SK-N-SH (cell line): ENCODE data around the gene VIM. TPM values are rescaled to one million over a fixed set of nuclear protein-coding genes. Genes with fewer than 3 reads are reported as not detected.
A peak's percentile ranks its signal among the peaks of the same experiment; 100 is the strongest.

ENCODE experiments used
- CTCF ChIA-PET: fragments of 300-600, 350-600 bp; formaldehyde crosslinking; extraction: SDS; loops from one replicate; lab custom pipeline; 2021; lab: Yijun Ruan, JAX
- POLR2A ChIA-PET: fragments of 350-600 bp; sonication (Branson Sonifier 250); formaldehyde crosslinking; extraction: SDS; loops from one replicate; lab custom pipeline; 2020; ENCODE audit warnings: antibody characterized with exemption, inconsistent platforms; lab: Yijun Ruan, JAX
- DNase-seq: peaks from one replicate; pipeline ENCODE4 v3.0.0; 2012
- H2AFZ ChIP-seq: fragments of 200-600 bp; sonication (generic); 2 replicates; pipeline ENCODE4 v1.8.1; 2016; ENCODE audit warnings: antibody characterized with exemption, mild to moderate bottlenecking, low read depth
- H3F3A ChIP-seq: fragments of 200-600 bp; sonication (generic); replicated peaks from 2 replicates; pipeline ENCODE3; 2016; ENCODE audit warnings: antibody characterized with exemption, mild to moderate bottlenecking; ENCODE audit not compliant: insufficient read depth
- H3K27ac ChIP-seq, 2 experiments: fragments of 200-500 bp in 1 of 2; fragments of 200-600 bp in 1 of 2; sonication (Bioruptor generic) in 1 of 2; sonication (generic), shearing (Covaris generic) in 1 of 2; 2 replicates each; pipeline versions ENCODE4 v1.5.1 to v1.6.1; 2014 to 2016; ENCODE audit warnings: low read depth in 2 of 2, inconsistent platforms in 1 of 2, low read length in 1 of 2, mild to moderate bottlenecking in 1 of 2, mixed read lengths in 1 of 2
- H3K27me3 ChIP-seq: fragments of 200-600 bp; sonication (generic), shearing (Covaris generic); 2 replicates; pipeline ENCODE4 v1.6.1; 2016; ENCODE audit warnings: mixed run types; ENCODE audit not compliant: insufficient read depth
- H3K36me3 ChIP-seq, 2 experiments: fragments of 200-500 bp in 1 of 2; fragments of 200-600 bp in 1 of 2; sonication (Bioruptor generic) in 1 of 2; sonication (generic) in 1 of 2; replicated peaks in 1 of 2; 2 replicates each; pipeline versions ENCODE3 to v1.5.1; 2014 to 2016; ENCODE audit warnings: low read length in 1 of 2, mild to moderate bottlenecking in 1 of 2; ENCODE audit not compliant: insufficient read depth in 2 of 2, control insufficient read depth in 1 of 2
- H3K4me1 ChIP-seq, 2 experiments: fragments of 200-500 bp in 1 of 2; fragments of 200-600 bp in 1 of 2; sonication (Bioruptor generic) in 1 of 2; sonication (generic), shearing (Covaris generic) in 1 of 2; 2 replicates each; pipeline versions ENCODE4 v1.5.1 to v1.6.1; 2014 to 2016; ENCODE audit warnings: low read depth in 1 of 2, low read length in 1 of 2, mixed run types in 1 of 2; ENCODE audit not compliant: insufficient read depth in 2 of 2, control insufficient read depth in 1 of 2
- H3K4me2 ChIP-seq: fragments of 200-600 bp; sonication (generic), shearing (Covaris generic); 2 replicates; pipeline ENCODE4 v1.6.1; 2017; ENCODE audit warnings: mixed run types
- H3K4me3 ChIP-seq, 2 experiments: fragments of 200-500 bp in 1 of 2; fragments of 200-600 bp in 1 of 2; sonication (Bioruptor generic) in 1 of 2; sonication (generic), shearing (Covaris generic) in 1 of 2; 2 replicates each; pipeline versions ENCODE4 v1.5.1 to v1.8.1; 2014 to 2016; ENCODE audit warnings: low read depth in 2 of 2, inconsistent platforms in 1 of 2, low read length in 1 of 2, mild to moderate bottlenecking in 1 of 2, mixed read lengths in 1 of 2, moderate library complexity in 1 of 2
- H3K79me2 ChIP-seq: fragments of 200-600 bp; sonication (generic); 2 replicates; pipeline ENCODE4 v1.8.1; 2017; ENCODE audit warnings: mild to moderate bottlenecking; ENCODE audit not compliant: insufficient read depth
- H3K9ac ChIP-seq: fragments of 200-600 bp; sonication (generic); 2 replicates; pipeline ENCODE4 v1.6.1; 2017; ENCODE audit warnings: mixed run types
- H3K9me2 ChIP-seq: fragments of 200-600 bp; sonication (generic); 2 replicates; pipeline ENCODE4 v1.6.1; 2017; ENCODE audit warnings: mixed run types
- H3K9me3 ChIP-seq: fragments of 200-600 bp; sonication (generic); 2 replicates; pipeline ENCODE4 v1.6.1; 2017; ENCODE audit warnings: mixed run types, mild to moderate bottlenecking, moderate library complexity
- H4K20me1 ChIP-seq: fragments of 200-600 bp; sonication (generic); 2 replicates; pipeline ENCODE4 v1.6.1; 2017; ENCODE audit warnings: mild to moderate bottlenecking, mixed run types; ENCODE audit not compliant: insufficient read depth
- EP300 ChIP-seq, 2 experiments: IDR thresholded peaks; 2 replicates each; pipeline versions ENCODE4 v1.4.0 to v1.6.1; 2012; ENCODE audit warnings: borderline replicate concordance in 1 of 2, low read depth in 1 of 2, low read length in 1 of 2
- EZH2phosphoT487 ChIP-seq: fragments of 200-600 bp; sonication (generic); IDR thresholded peaks from 2 replicates; pipeline ENCODE4 v1.6.1; 2017; ENCODE audit warnings: low read depth, mixed run types, mild to moderate bottlenecking, antibody characterized with exemption, moderate library complexity, borderline replicate concordance
- FOXJ3 ChIP-seq: sonication (generic); formaldehyde crosslinking; IDR thresholded peaks from 2 replicates; pipeline ENCODE4 v1.5.1; 2020; ENCODE audit warnings: mild to moderate bottlenecking, missing genetic modification reagents
- FOXM1 ChIP-seq: IDR thresholded peaks from 2 replicates; pipeline ENCODE4 v1.4.0; 2012; ENCODE audit warnings: low read depth, mild to moderate bottlenecking
- GABPA ChIP-seq: IDR thresholded peaks from 2 replicates; pipeline ENCODE4 v1.4.0; 2012; ENCODE audit warnings: low read depth, mild to moderate bottlenecking
- GATA2 ChIP-seq: sonication (generic); formaldehyde crosslinking; IDR thresholded peaks from 2 replicates; pipeline ENCODE4 v1.5.0; 2020; ENCODE audit warnings: mild to moderate bottlenecking, missing genetic modification reagents
- JUND ChIP-seq: IDR thresholded peaks from 2 replicates; pipeline ENCODE4 v1.4.0; 2012
- MEF2A ChIP-seq: IDR thresholded peaks from 2 replicates; pipeline ENCODE4 v1.4.0; 2012; ENCODE audit warnings: low read depth, borderline replicate concordance
- NRF1 ChIP-seq: IDR thresholded peaks from 2 replicates; pipeline ENCODE4 v1.6.1; 2012; ENCODE audit warnings: low read depth, mild to moderate bottlenecking, low read length
- POLR2AphosphoS5 ChIP-seq: IDR thresholded peaks from 2 replicates; pipeline ENCODE4 v1.6.1; 2012; ENCODE audit warnings: low read depth, low read length
- RFX5 ChIP-seq: IDR thresholded peaks from 2 replicates; pipeline ENCODE4 v1.6.1; 2012; ENCODE audit warnings: mild to moderate bottlenecking, improper control_type of control experiment, low read length
- RXRA ChIP-seq: IDR thresholded peaks from 2 replicates; pipeline ENCODE4 v1.4.0; 2012; ENCODE audit warnings: low read depth, mild to moderate bottlenecking, borderline replicate concordance
- SMC3 ChIP-seq: IDR thresholded peaks from 2 replicates; pipeline ENCODE4 v1.6.1; 2012; ENCODE audit warnings: low read depth, low read length, improper control_type of control experiment
- TCF12 ChIP-seq: IDR thresholded peaks from 2 replicates; pipeline ENCODE4 v1.4.0; 2012
- TEAD4 ChIP-seq: IDR thresholded peaks from 2 replicates; pipeline ENCODE4 v1.4.0; 2012; ENCODE audit warnings: mild to moderate bottlenecking, borderline replicate concordance; ENCODE audit not compliant: insufficient read depth
- WGBS: methylation state at CpG from one replicate; pipeline ENCODE4 v1.1.6; 2017; ENCODE audit warnings: low lambda C conversion rate; 5-methylcytosine and 5-hydroxymethylcytosine counted together
- polyA plus RNA-seq, 3 experiments: library from polyadenylated mRNA; depleted of rRNA; stranded (reverse); fragments of >200 nt; gene quantifications; 2 replicates each; pipeline ENCODE4 v1.2.3, GENCODE V29; 2012
- TF ChIP-seq, protein P1 (sequence below): IDR thresholded peaks from 2 replicates; pipeline ENCODE4 v1.6.1; 2012; ENCODE audit warnings: mild to moderate bottlenecking, low read depth, low read length, moderate library complexity
- TF ChIP-seq, protein P2 (sequence below): fragments of 150-350 bp; IDR thresholded peaks from 2 replicates; pipeline ENCODE4 v1.6.1; 2017; ENCODE audit warnings: antibody characterized with exemption, low read length, low read depth, borderline replicate concordance

VIM gene
- polyA plus RNA-seq, 1 of the 3 experiments (the other 2 are of a cell fraction), result 5,016 TPM

DNA sequence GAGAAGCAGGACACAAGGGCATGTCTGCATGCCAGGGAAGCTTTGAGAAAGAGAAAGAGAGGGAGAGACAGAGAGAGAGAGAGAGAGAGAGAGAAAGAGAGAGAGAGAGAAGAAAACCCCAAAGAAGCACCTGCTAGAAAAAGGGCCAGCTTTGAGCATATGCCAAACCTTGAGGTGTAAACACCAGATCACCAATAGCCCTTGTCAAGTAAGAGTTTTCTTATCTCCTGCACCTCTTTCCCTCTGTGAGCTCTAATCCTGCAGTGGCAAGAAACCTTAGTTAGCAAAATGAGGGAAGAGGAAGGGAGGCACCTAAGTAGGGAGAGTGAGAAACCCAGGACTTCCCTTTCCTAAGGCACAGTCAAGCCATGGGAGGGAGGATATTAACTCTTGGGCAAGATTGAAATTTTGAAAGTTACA lies 15.2 kb upstream of the VIM start (continued):
- no peak for TF ChIP-seq RXRA
- TF ChIP-seq, all 33 proteins: peak for 0

DNA sequence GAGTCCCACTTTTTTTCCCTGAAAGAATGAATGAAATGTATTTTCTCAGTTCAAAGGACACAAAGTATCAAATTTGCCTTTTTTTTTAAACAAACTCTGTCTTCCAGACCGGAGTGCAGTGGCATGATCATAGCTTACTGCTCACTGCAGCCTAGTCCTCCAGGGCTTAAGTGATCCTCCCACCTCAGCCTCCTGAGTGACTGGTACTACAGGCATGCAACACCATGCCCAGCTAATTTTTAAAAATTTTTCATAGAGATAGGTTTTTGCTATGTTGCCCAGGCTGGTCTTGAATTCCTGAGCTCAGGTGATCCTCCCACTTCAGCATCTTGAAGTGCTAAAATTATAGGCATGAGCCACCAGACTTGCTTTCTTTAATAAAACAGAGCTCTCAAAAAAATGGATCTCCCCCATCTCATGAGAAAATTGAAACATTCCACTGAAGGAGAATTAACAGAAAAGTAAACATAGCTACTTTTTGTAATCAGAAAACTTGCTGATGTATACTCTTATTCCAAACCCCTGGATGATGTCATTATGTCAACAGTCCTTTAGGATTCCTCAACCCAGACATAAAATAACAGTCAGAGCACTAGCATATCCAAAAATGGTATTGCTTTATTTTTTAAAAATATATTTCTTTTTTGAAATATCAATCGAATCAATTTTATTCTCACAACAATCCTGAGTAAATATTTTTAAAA lies 14.2 kb upstream of the VIM start:
- Histone ChIP-seq H2AFZ (no peak overlapping the region), H3K36me3 (no peaks in the 10 kb centered on the region), H3K79me2 (peaks cover 36% of the 10 kb centered on the region), H4K20me1 (no peaks in the 10 kb centered on the region), H3K4me3 (0 out of 4 replicates have a peak overlapping the region, but pooled peaks of 1 of the 2 experiments have one; percentile 10), H3K9ac (peak overlapping the region; percentile 86; the same call in 1 of the 2 replicates), H3K4me2 (peak overlapping the region; percentile 65), H3K27me3 (no peaks in the 10 kb centered on the region), H3K9me3 (no peaks in the 10 kb centered on the region), H3K4me1 (peaks cover 0 to 70% of the 10 kb centered on the region in 2 experiments; a peak in 3 of 4 replicates), H3K27ac (peak overlapping the region; percentile 88 to 100; a peak in 3 of 4 replicates), H3F3A (peaks cover 65% of the 10 kb centered on the region), H3K9me2 (no peaks in the 10 kb centered on the region)
- TF ChIP-seq, protein P1, sequence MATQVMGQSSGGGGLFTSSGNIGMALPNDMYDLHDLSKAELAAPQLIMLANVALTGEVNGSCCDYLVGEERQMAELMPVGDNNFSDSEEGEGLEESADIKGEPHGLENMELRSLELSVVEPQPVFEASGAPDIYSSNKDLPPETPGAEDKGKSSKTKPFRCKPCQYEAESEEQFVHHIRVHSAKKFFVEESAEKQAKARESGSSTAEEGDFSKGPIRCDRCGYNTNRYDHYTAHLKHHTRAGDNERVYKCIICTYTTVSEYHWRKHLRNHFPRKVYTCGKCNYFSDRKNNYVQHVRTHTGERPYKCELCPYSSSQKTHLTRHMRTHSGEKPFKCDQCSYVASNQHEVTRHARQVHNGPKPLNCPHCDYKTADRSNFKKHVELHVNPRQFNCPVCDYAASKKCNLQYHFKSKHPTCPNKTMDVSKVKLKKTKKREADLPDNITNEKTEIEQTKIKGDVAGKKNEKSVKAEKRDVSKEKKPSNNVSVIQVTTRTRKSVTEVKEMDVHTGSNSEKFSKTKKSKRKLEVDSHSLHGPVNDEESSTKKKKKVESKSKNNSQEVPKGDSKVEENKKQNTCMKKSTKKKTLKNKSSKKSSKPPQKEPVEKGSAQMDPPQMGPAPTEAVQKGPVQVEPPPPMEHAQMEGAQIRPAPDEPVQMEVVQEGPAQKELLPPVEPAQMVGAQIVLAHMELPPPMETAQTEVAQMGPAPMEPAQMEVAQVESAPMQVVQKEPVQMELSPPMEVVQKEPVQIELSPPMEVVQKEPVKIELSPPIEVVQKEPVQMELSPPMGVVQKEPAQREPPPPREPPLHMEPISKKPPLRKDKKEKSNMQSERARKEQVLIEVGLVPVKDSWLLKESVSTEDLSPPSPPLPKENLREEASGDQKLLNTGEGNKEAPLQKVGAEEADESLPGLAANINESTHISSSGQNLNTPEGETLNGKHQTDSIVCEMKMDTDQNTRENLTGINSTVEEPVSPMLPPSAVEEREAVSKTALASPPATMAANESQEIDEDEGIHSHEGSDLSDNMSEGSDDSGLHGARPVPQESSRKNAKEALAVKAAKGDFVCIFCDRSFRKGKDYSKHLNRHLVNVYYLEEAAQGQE, result no peak
- TF ChIP-seq MEF2A (no peak), TEAD4 (no peak), EP300 (IDR thresholded peaks at IDR 0.05; ENCODE audit: borderline replicate concordance in 1 of 2, low read depth in 1 of 2, low read length in 1 of 2) (no peak), SMC3 (no peak), EZH2phosphoT487 (no peak), RFX5 (no peak), FOXJ3 (CRISPR knock-in tag) (no peak), GABPA (no peak), POLR2AphosphoS5 (no peak), JUND (no peak), NRF1 (no peak), TCF12 (no peak), GATA2 (no peak), FOXM1 (no peak)
- TF ChIP-seq, protein P2, sequence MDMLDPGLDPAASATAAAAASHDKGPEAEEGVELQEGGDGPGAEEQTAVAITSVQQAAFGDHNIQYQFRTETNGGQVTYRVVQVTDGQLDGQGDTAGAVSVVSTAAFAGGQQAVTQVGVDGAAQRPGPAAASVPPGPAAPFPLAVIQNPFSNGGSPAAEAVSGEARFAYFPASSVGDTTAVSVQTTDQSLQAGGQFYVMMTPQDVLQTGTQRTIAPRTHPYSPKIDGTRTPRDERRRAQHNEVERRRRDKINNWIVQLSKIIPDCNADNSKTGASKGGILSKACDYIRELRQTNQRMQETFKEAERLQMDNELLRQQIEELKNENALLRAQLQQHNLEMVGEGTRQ, result no peak
- 61% methylated on average over 2 of the region's 2 CpGs for WGBS
- DNase-seq, result no peak
- ChIA-PET POLR2A (interaction anchor here (0.9 to 1.2 kb wide), 2 partner anchors 12 to 16 kb away, joined by 3 to 4 read pairs; partner anchors contain the start of gene TRDMT1), CTCF (interaction anchor here (0.7 to 2.0 kb wide), 5 partner anchors 8 to 30 kb away, joined by 3 to 14 read pairs (median 3); partner anchors contain the start of gene VIM)
